GM12873 (cell line): ENCODE measurements around the gene CAPN9.

Experiments
- TF ChIP-seq, protein P1 (sequence below): IDR thresholded peaks from 2 replicates; pipeline ENCODE4 v1.5.1; 2012; ENCODE audit warnings: low read depth, mild to moderate bottlenecking, moderate library complexity, low read length, control low read depth; ENCODE audit not compliant: insufficient read depth; ENCODE audit errors: missing control alignments

CAPN9 gene

DNA sequence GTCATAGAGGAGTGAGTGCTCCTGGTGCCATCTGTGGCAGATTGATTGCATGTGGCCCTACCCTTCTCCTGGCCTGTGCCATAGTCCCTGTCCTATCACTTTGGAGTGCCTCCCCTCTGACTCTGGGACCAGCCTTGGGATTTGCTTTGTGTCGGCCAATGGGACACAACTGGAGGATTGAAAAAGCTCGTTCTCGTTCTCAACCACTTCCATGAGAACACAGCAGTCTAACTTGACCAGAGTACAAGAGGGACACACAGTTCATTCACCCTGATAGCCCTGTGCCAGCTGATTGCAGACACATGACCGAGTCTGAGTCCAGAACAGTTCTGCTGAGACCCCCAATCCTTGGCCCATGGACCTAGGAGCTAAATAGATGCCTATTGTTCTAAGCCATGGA is 73.4 kb downstream of the CAPN9 start:
- TF ChIP-seq, protein P1, sequence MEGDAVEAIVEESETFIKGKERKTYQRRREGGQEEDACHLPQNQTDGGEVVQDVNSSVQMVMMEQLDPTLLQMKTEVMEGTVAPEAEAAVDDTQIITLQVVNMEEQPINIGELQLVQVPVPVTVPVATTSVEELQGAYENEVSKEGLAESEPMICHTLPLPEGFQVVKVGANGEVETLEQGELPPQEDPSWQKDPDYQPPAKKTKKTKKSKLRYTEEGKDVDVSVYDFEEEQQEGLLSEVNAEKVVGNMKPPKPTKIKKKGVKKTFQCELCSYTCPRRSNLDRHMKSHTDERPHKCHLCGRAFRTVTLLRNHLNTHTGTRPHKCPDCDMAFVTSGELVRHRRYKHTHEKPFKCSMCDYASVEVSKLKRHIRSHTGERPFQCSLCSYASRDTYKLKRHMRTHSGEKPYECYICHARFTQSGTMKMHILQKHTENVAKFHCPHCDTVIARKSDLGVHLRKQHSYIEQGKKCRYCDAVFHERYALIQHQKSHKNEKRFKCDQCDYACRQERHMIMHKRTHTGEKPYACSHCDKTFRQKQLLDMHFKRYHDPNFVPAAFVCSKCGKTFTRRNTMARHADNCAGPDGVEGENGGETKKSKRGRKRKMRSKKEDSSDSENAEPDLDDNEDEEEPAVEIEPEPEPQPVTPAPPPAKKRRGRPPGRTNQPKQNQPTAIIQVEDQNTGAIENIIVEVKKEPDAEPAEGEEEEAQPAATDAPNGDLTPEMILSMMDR = no peak

DNA sequence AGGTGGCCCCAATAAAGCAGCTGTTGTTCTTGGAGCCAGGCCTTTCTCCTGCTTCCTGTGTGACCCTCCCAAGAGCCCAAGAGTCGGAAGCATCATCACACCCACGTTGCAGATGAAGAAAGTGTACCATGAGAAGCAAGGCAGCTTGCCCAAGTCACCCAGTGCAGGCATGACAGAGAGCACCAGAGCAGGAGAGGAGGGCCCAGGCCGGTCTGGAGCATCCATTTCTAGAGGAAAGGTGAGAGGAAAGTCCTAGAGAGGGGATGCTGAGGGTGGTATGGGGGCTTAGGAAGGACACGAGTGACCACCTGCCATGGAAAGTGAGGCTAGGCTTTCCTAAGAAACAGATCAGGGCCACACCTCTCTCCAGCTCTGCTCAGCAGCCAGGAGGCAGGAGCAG is 74.2 kb downstream of the CAPN9 start:
- TF ChIP-seq, protein P1 = no peak

DNA sequence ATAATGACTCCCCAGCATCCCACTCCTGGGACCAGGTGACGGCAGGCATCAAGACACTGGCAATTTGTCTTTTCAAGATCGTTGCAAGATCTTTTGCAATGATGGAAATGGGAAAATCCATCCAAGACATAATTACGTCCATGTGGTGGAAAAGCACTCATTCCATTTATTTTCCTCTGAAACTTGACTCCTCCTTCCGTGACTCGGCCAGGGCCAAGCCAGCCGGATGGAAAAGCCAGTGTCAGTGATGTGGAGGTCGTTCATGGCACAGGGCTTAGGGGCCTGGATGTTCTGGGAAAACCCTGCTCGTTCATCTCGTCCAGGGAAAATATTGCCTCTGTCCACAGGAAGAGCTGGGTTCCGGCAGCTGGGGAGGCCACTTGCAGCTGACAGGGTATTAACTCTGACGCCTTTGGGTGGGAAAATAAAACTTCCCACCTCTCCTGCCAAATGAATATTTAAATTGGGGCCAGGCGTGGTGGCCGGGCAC is 74.9 kb downstream of the CAPN9 start:
- TF ChIP-seq, protein P1 = no peak

DNA sequence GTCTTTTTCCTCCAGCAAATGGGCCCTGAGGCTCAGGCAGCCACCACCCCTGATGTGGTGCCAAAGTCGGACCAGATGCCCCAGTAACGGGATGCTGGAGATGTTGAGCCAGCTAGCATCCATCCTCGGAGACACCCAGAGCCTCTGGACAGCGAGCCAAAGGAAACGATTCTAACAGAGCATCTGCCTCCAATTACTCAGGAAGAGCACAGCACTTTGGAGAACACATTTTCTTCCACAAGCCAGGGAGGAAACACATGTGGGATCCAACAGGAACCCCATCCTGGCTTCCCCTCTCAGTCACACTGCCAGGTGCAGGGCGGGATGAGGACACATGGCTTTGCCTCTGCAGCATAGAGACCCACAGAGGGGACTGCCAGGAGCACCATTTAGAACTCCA is 76.2 kb downstream of the CAPN9 start:
- TF ChIP-seq, protein P1 = no peak

DNA sequence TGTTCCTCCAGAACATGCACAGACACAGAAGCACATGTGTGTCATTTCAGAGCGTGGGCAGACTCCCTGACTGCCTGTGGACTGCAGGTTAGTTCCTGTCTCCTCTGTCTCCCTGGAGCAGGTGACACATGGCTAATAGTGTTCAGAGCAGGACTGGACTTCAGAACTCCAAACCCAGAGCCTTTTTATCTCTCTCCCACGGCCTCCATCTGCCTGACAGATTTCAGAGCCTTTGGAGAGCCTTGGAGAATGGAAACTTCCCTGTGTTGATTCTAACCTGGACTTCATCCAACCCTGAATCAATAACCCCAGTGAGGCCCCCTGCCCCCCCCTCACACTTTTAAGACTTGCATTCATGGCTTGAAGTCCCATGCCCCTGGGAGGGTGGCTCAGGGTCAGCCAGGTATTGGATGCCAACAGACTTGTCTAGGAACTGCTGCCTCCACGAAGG is 76.8 kb downstream of the CAPN9 start:
- TF ChIP-seq, protein P1 = no peak

DNA sequence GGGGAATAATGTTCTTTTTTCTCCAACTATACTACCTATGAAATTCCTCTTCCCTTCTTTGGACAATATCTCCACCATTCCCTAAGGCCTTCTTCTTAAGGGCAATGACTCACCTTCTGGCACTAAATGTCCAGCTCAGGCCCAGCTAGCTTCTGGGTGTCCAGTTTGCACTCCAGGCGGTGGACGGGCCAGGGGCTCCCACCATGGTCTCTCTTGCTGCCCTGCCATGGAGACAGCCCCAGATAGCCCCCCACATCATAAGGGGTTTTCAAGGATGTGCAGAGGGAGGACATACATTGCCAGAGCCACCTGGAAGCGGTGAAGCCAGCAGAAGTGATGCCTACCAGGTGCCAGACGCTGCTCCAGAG is 77.3 kb downstream of the CAPN9 start:
- TF ChIP-seq, protein P1 = no peak

DNA sequence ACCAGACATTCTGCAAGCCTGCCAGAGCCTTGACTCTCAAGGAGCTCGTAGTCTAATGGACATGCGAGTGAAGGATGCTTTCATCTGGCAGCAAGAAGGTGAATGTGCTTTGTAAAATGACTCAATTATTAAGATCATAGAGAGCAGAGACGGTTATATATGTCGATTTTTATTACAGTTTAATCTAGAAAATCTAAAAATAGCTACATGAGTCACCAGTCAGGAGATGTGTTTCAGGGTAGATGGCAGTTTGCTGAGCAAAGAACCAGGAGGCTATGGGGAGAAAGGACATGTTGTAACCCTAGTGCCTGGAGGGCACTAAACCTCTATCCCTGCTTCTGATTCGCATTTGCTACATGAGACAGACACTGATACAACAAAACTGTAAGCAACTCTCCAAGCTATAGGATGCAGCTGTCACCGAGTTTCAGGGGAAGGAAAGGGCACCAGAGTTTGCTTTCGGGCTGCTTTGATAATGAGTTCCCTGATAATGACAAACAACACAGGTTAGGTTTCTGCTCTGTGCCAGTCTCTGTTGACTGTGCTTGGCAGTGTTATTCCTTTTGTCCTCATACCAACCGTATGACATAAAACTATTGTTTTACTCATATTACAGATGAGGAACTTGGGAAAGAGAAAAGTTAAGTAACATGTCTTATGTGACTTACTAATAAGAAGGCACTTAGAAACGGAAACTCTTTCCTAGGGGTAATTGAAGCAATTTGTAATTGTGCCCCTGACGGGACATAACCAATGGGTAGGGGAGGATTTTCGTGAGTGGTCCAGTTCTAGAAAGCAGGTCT is 77.9 kb downstream of the CAPN9 start:
- TF ChIP-seq, protein P1 = no peak
